Adipocyte (in vitro differentiated cells): ENCODE measurements around the gene TECR.
A peak's percentile ranks its signal among the peaks of the same experiment; 100 is the strongest.
"Not testable (repeated sequence)": the region's sequence is repeated elsewhere in the genome, so short reads cannot be mapped to it uniquely, and the experiment has no call there.

Source experiments
- DNase-seq: peaks from one replicate; pipeline ENCODE4 v3.0.0-alpha.2; 2015; ENCODE audit warnings: low read depth
- H3K27me3 ChIP-seq: replicated peaks from 2 replicates; pipeline ENCODE4 v1.7.0; 2013; ENCODE audit warnings: mild to moderate bottlenecking, low read length, moderate library complexity; ENCODE audit not compliant: control insufficient read depth, insufficient read depth
- H3K36me3 ChIP-seq: 2 replicates; pipeline ENCODE4 v1.7.0; 2013; ENCODE audit warnings: low read length, mild to moderate bottlenecking, moderate library complexity; ENCODE audit not compliant: control insufficient read depth, insufficient read depth, severe bottlenecking
- H3K4me1 ChIP-seq: 2 replicates; pipeline ENCODE4 v1.7.0; 2013; ENCODE audit warnings: mild to moderate bottlenecking, low read length, moderate library complexity; ENCODE audit not compliant: control insufficient read depth, insufficient read depth
- H3K4me3 ChIP-seq: 2 replicates; pipeline ENCODE4 v1.7.0; 2013; ENCODE audit warnings: mild to moderate bottlenecking, low read length, moderate library complexity
- H3K9ac ChIP-seq: 2 replicates; pipeline ENCODE4 v1.7.0; 2013; ENCODE audit warnings: mild to moderate bottlenecking, low read length, moderate library complexity
- H3K9me3 ChIP-seq: 2 replicates; pipeline ENCODE4 v1.7.0; 2013; ENCODE audit warnings: mild to moderate bottlenecking, low read length, moderate library complexity; ENCODE audit not compliant: control insufficient read depth

TECR gene

GRCh38 chr19:14542711-14543328, 13.4 kb downstream of the TECR start:
- no peak for DNase-seq
- Histone ChIP-seq H3K4me3 (no peak overlapping the region), H3K9ac (no peak overlapping the region), H3K27me3 (no peaks in the 10 kb centered on the region), H3K4me1 (peaks cover 16% of the 10 kb centered on the region), H3K9me3 (no peaks in the 10 kb centered on the region), H3K36me3 (peaks cover 11% of the 10 kb centered on the region)

- Histone ChIP-seq H3K4me1 (peaks cover 16% of the 10 kb centered on the region), H3K27me3 (no peaks in the 10 kb centered on the region), H3K9ac (no peak overlapping the region), H3K4me3 (no peak overlapping the region), H3K36me3 (peaks cover 19% of the 10 kb centered on the region), H3K9me3 (no peaks in the 10 kb centered on the region)
- no peak for DNase-seq
These were observed 14.7 kb downstream of the TECR start for GRCh38 chr19:14544047-14544446.

- peak overlapping the region; percentile 5 for H3K9ac ChIP-seq
- no peaks in the 10 kb centered on the region for H3K9me3 ChIP-seq
- peaks cover 22% of the 10 kb centered on the region for H3K36me3 ChIP-seq
- H3K4me3 ChIP-seq, result no peak overlapping the region
- no peaks in the 10 kb centered on the region for H3K27me3 ChIP-seq
- H3K4me1 ChIP-seq, result peaks cover 16% of the 10 kb centered on the region
- DNase-seq, result no peak
These were observed 15.8 kb downstream of the TECR start for GRCh38 chr19:14544977-14545715.

- DNase-seq, result no peak
- peaks cover 26% of the 10 kb centered on the region for H3K36me3 ChIP-seq
- peaks cover 21% of the 10 kb centered on the region for H3K4me1 ChIP-seq
- H3K27me3 ChIP-seq, result no peaks in the 10 kb centered on the region
- no peaks in the 10 kb centered on the region for H3K9me3 ChIP-seq
- H3K4me3 ChIP-seq, result no peak overlapping the region
- H3K9ac ChIP-seq, result no peak overlapping the region
These were observed 16.3 kb downstream of the TECR start for GRCh38 chr19:14545716-14546082.

GRCh38 chr19:14550201-14550754, 20.9 kb downstream of the TECR start:
- Histone ChIP-seq H3K4me3 (no peak overlapping the region), H3K9me3 (no peaks in the 10 kb centered on the region), H3K36me3 (peaks cover 26% of the 10 kb centered on the region), H3K4me1 (peaks cover 21% of the 10 kb centered on the region), H3K9ac (no peak overlapping the region), H3K27me3 (no peaks in the 10 kb centered on the region)
- DNase-seq, result no peak

GRCh38 chr19:14551134-14552005, 22.0 kb downstream of the TECR start:
- peaks cover 21% of the 10 kb centered on the region for H3K36me3 ChIP-seq
- peaks cover 24% of the 10 kb centered on the region for H3K4me1 ChIP-seq
- H3K9me3 ChIP-seq, H3K4me3 ChIP-seq, H3K27me3 ChIP-seq: not testable (repeated sequence)
- peak overlapping the region; percentile 21 for H3K9ac ChIP-seq
- DNase-seq, result peak; percentile 52

GRCh38 chr19:14552006-14552360, 22.6 kb downstream of the TECR start:
- not testable (repeated sequence) for H3K27me3 ChIP-seq, H3K4me3 ChIP-seq, DNase-seq, H3K9me3 ChIP-seq
- peaks cover 28% of the 10 kb centered on the region for H3K4me1 ChIP-seq
- H3K9ac ChIP-seq, result peak overlapping the region; percentile 51
- peaks cover 21% of the 10 kb centered on the region for H3K36me3 ChIP-seq

- no peak overlapping the region for H3K4me3 ChIP-seq
- H3K9me3 ChIP-seq, result no peaks in the 10 kb centered on the region
- H3K4me1 ChIP-seq, result peaks cover 28% of the 10 kb centered on the region
- no peaks in the 10 kb centered on the region for H3K27me3 ChIP-seq
- H3K36me3 ChIP-seq, result peaks cover 18% of the 10 kb centered on the region
- no peak for DNase-seq
- no peak overlapping the region for H3K9ac ChIP-seq
These were observed 23.9 kb downstream of the TECR start for GRCh38 chr19:14553042-14553938.

GRCh38 chr19:14553939-14554243, 24.5 kb downstream of the TECR start:
- no peak for DNase-seq
- no peaks in the 10 kb centered on the region for H3K9me3 ChIP-seq
- H3K4me1 ChIP-seq, result peaks cover 28% of the 10 kb centered on the region
- no peak overlapping the region for H3K9ac ChIP-seq
- no peaks in the 10 kb centered on the region for H3K27me3 ChIP-seq
- no peak overlapping the region for H3K4me3 ChIP-seq
- H3K36me3 ChIP-seq, result peaks cover 13% of the 10 kb centered on the region

- DNase-seq, result no peak
- Histone ChIP-seq H3K4me3 (no peak overlapping the region), H3K36me3 (peaks cover 9% of the 10 kb centered on the region), H3K9me3 (no peaks in the 10 kb centered on the region), H3K27me3 (no peaks in the 10 kb centered on the region), H3K9ac (no peak overlapping the region), H3K4me1 (peaks cover 28% of the 10 kb centered on the region)
These were observed 25.0 kb downstream of the TECR start for GRCh38 chr19:14554382-14554812.
